Mesendoderm (in vitro differentiated cells): ENCODE data around the gene MB21D2.

Experiments
- DNase-seq: peaks from one replicate; pipeline ENCODE4 v3.0.0; 2013
- H2AK5ac ChIP-seq: 2 replicates; pipeline ENCODE4 v1.6.1; 2013; ENCODE audit warnings: low read length, inconsistent platforms
- H2BK120ac ChIP-seq: 2 replicates; pipeline ENCODE4 v1.6.1; 2013; ENCODE audit warnings: low read depth, mild to moderate bottlenecking, low read length, moderate library complexity, mixed read lengths
- H2BK15ac ChIP-seq: replicated peaks from 2 replicates; pipeline ENCODE4 v1.6.1; 2013; ENCODE audit warnings: low read depth, mild to moderate bottlenecking, moderate library complexity
- H2BK5ac ChIP-seq: 2 replicates; pipeline ENCODE4 v1.6.1; 2013; ENCODE audit warnings: low read length, inconsistent platforms
- H3K18ac ChIP-seq: 2 replicates; pipeline ENCODE4 v1.6.1; 2013; ENCODE audit warnings: mild to moderate bottlenecking, low read length, mixed read lengths
- H3K23ac ChIP-seq: one replicate; pipeline ENCODE4 v1.6.1; 2013; ENCODE audit warnings: low read length
- H3K27ac ChIP-seq: 2 replicates; pipeline ENCODE4 v1.5.1; 2013; ENCODE audit warnings: low read depth, mild to moderate bottlenecking, inconsistent platforms, low read length, moderate library complexity
- H3K27me3 ChIP-seq: 2 replicates; pipeline ENCODE4 v1.6.1; 2013; ENCODE audit warnings: low read length, control low read depth, mild to moderate bottlenecking, inconsistent platforms; ENCODE audit not compliant: insufficient read depth, poor library complexity
- H3K36me3 ChIP-seq: 2 replicates; pipeline ENCODE4 v1.6.1; 2013; ENCODE audit warnings: low read length, inconsistent platforms; ENCODE audit not compliant: control insufficient read depth, insufficient read depth
- H3K4ac ChIP-seq: one replicate; pipeline ENCODE4 v1.6.1; 2013; ENCODE audit warnings: low read depth, mild to moderate bottlenecking, low read length, moderate library complexity
- H3K4me1 ChIP-seq: 2 replicates; pipeline ENCODE4 v1.6.1; 2013; ENCODE audit warnings: low read depth, low read length, inconsistent platforms; ENCODE audit not compliant: control insufficient read depth
- H3K4me2 ChIP-seq: 2 replicates; pipeline ENCODE4 v1.6.1; 2013; ENCODE audit warnings: low read length
- H3K4me3 ChIP-seq: 2 replicates; pipeline ENCODE4 v1.5.1; 2013; ENCODE audit warnings: mild to moderate bottlenecking, low read length
- H3K56ac ChIP-seq: one replicate; pipeline ENCODE4 v1.6.1; 2013; ENCODE audit warnings: low read length
- H3K79me1 ChIP-seq: 2 replicates; pipeline ENCODE4 v1.6.1; 2013; ENCODE audit warnings: low read length, inconsistent platforms
- H3K79me2 ChIP-seq: 2 replicates; pipeline ENCODE4 v1.6.1; 2013; ENCODE audit warnings: mild to moderate bottlenecking, low read length; ENCODE audit not compliant: control insufficient read depth, insufficient read depth
- H3K9ac ChIP-seq: 2 replicates; pipeline ENCODE4 v1.6.1; 2013; ENCODE audit warnings: low read length, inconsistent platforms
- H4K5ac ChIP-seq: one replicate; pipeline ENCODE4 v1.6.1; 2013; ENCODE audit warnings: low read length
- H4K8ac ChIP-seq: one replicate; pipeline ENCODE4 v1.6.1; 2013; ENCODE audit warnings: low read depth, mild to moderate bottlenecking, control low read depth, low read length, moderate library complexity
- WGBS: extraction: QIAGEN DNeasy Blood & Tissue Kit; methylation state at CpG from one replicate; pipeline ENCODE4 v1.1.7; 2013; ENCODE audit warnings: low lambda C conversion rate, missing lambda C conversion rate; ENCODE audit not compliant: insufficient coverage; ENCODE audit errors: extremely low coverage; 5-methylcytosine and 5-hydroxymethylcytosine counted together

MB21D2 gene

DNA sequence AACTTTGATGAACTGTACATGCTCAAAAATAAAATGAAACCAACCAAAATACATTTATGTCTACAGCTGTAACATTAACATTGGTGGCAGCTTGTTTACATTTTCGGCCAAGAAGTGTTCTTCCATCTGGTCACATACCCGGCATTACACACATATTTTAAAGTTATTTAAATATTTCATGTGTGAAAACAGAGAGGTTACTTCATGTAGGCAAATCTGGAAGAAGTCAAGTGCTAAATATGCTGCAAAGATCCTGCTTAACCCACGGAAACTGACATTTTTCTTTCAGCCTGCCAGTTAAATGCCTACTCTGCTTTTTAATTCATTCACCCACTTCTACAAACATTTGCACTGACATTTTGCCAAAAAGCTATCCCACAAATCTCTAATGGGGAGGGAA is 69.7 kb downstream of the MB21D2 start:
- Histone ChIP-seq H3K4me2 (no peak overlapping the region), H4K5ac (no peak overlapping the region), H3K27ac (no peak overlapping the region), H3K56ac (no peak overlapping the region), H3K18ac (no peak overlapping the region), H3K23ac (no peak overlapping the region), H3K4me3 (no peak overlapping the region), H4K8ac (no peak overlapping the region), H3K36me3 (no peaks in the 10 kb centered on the region), H3K9ac (no peak overlapping the region), H3K79me2 (peaks cover 40% of the 10 kb centered on the region), H2BK5ac (no peak overlapping the region), H2AK5ac (no peak overlapping the region), H3K27me3 (no peaks in the 10 kb centered on the region), H3K79me1 (peaks cover 12% of the 10 kb centered on the region), H2BK15ac (no peak overlapping the region), H2BK120ac (no peak overlapping the region), H3K4me1 (peaks cover 3% of the 10 kb centered on the region), H3K4ac (no peak overlapping the region)
- DNase-seq = no peak
- no CpG with 5 or more reads among the region's 3 CpGs for WGBS

DNA sequence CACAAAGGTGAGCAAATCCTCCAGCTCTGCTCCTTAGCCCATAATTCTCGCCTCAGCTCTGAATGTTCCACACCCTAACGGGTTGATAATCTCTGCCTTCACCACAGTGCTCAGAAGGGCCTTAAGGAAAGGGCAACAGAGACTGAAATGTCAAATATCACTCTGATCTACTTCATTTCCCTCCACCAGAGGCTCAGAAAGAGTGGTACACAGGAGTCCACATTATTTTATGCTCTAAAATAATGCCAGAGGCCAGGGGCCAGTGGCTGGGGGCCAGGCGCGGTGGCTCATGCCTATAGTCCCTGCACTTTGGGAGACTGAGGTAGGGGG is 72.2 kb downstream of the MB21D2 start:
- Histone ChIP-seq H2BK5ac (no peak overlapping the region), H2BK120ac (no peak overlapping the region), H3K27me3 (no peaks in the 10 kb centered on the region), H3K79me1 (peaks cover 25% of the 10 kb centered on the region), H3K27ac (no peak overlapping the region), H4K5ac (no peak overlapping the region), H3K18ac (no peak overlapping the region), H2AK5ac (no peak overlapping the region), H2BK15ac (no peak overlapping the region), H3K36me3 (no peaks in the 10 kb centered on the region), H4K8ac (no peak overlapping the region), H3K79me2 (peaks cover 50% of the 10 kb centered on the region), H3K23ac (no peak overlapping the region), H3K4me2 (no peak overlapping the region), H3K4ac (no peak overlapping the region), H3K4me3 (no peak overlapping the region), H3K56ac (no peak overlapping the region), H3K9ac (no peak overlapping the region), H3K4me1 (peaks cover 5% of the 10 kb centered on the region)
- DNase-seq = no peak
- no CpG with 5 or more reads among the region's 4 CpGs for WGBS

DNA sequence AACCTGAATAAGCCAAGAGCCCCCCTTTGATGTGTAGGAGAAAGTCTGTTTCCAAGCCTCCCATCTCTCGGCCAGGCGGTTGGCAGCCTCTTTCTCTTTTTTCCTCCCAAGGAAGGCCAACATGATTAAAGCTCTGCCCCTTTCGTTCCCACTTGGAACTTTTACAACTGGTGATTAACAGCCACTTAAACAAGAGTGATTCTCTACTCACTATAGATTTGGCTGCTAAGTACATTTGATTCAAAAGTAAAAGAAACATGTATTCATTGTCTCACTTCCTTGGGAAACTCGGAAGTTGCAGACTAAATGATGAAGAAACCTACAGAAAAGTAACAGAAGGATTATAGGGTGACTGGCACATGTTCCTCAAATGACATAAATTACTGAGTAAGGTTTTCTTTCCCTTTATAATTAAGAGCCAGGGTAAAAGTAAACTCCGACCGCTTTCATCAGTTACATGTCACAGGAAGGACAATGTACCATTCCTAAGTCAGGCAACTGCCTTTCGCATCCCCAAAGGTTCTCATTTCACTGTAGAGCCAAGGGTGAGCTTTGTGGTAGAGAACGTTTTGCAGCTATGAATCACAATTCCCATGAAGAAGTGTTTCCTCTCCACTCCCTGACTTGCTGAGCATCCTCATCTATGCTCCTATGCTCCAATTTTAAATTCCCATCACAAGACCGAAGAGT is 72.7 kb downstream of the MB21D2 start:
- H4K5ac ChIP-seq = no peak overlapping the region
- no peak overlapping the region for H3K27ac ChIP-seq
- H3K56ac ChIP-seq = no peak overlapping the region
- H3K36me3 ChIP-seq = no peaks in the 10 kb centered on the region
- DNase-seq = no peak
- H2BK15ac ChIP-seq = no peak overlapping the region
- H3K23ac ChIP-seq = no peak overlapping the region
- H3K4ac ChIP-seq = no peak overlapping the region
- peaks cover 25% of the 10 kb centered on the region for H3K79me1 ChIP-seq
- no peak overlapping the region for H4K8ac ChIP-seq
- H3K4me1 ChIP-seq = peaks cover 5% of the 10 kb centered on the region
- whole genome bisulfite sequencing = no CpG with 5 or more reads among the region's 9 CpGs
- H3K4me3 ChIP-seq = no peak overlapping the region
- H2AK5ac ChIP-seq = no peak overlapping the region
- H3K27me3 ChIP-seq = no peaks in the 10 kb centered on the region
- H3K4me2 ChIP-seq = no peak overlapping the region
- no peak overlapping the region for H2BK120ac ChIP-seq
- peaks cover 46% of the 10 kb centered on the region for H3K79me2 ChIP-seq
- H2BK5ac ChIP-seq = no peak overlapping the region
- no peak overlapping the region for H3K18ac ChIP-seq
- no peak overlapping the region for H3K9ac ChIP-seq

DNA sequence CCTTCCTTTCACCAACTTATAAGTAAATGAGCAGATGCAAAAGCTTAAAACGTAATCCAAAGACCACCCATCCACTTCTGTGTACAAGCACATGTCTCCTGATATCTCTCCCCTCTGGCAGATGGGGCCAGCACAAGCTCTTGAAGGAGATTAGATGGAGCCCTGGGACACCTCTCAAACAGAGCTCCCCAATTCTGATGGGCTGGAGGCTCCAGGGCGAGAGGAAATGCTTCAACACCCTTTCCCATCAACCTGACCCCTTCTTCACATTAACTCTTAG is 73.2 kb downstream of the MB21D2 start:
- no CpG with 5 or more reads among the region's 2 CpGs for WGBS

DNA sequence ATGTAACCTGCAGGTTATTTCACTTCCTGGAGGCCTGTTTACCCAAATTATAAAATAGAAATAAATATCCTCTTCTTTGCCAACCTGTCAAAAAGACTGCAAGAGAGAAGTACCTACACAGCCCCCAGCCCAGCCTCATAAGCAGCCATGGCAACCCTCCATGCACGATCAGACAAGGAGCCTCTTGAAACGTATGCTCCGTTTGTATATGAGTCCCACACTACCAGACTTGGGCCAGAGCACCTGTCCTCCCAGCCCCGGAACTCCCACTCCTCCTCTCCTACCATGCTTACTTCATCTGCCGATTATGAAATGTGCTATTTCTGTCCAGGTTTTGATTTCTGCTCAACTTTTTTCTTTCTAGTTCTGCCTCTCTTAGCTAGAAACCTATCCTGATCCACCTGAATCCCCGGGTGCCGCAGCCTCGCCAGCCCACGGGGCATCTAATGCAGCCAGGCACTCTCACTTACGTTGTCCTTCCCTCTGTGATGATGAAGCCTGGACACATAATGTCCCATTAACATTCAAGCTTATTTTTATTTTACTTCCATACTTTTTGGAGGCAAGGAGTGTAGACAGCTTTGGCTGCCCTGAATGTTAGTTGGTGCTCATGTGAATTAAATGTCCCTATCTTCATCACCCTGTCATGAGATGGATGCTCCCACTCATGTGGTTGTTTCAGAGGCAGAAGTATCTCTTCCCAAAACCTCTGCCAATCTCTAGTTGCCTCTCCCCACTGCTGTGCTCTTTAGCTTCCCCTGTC is 73.8 kb downstream of the MB21D2 start:
- H3K27me3 ChIP-seq = no peaks in the 10 kb centered on the region
- H3K79me2 ChIP-seq = peaks cover 47% of the 10 kb centered on the region
- H2BK15ac ChIP-seq = no peak overlapping the region
- H2BK5ac ChIP-seq = no peak overlapping the region
- H3K27ac ChIP-seq = no peak overlapping the region
- H2AK5ac ChIP-seq = no peak overlapping the region
- H3K36me3 ChIP-seq = no peaks in the 10 kb centered on the region
- no peak overlapping the region for H3K23ac ChIP-seq
- H3K4ac ChIP-seq = no peak overlapping the region
- peaks cover 25% of the 10 kb centered on the region for H3K79me1 ChIP-seq
- no peak overlapping the region for H3K9ac ChIP-seq
- H3K4me2 ChIP-seq = no peak overlapping the region
- no peak overlapping the region for H3K56ac ChIP-seq
- no peak overlapping the region for H2BK120ac ChIP-seq
- H4K5ac ChIP-seq = no peak overlapping the region
- no peak overlapping the region for H4K8ac ChIP-seq
- DNase-seq = no peak
- WGBS = no CpG with 5 or more reads among the region's 10 CpGs
- H3K4me1 ChIP-seq = peaks cover 5% of the 10 kb centered on the region
- no peak overlapping the region for H3K18ac ChIP-seq
- H3K4me3 ChIP-seq = no peak overlapping the region

More for the DNA sequence above, 73.2 kb downstream of the MB21D2 start:
- Histone ChIP-seq H3K4ac (no peak overlapping the region), H2BK5ac (no peak overlapping the region), H3K4me3 (no peak overlapping the region), H3K79me1 (peaks cover 25% of the 10 kb centered on the region), H3K79me2 (peaks cover 46% of the 10 kb centered on the region), H2BK15ac (no peak overlapping the region), H4K8ac (no peak overlapping the region), H3K18ac (no peak overlapping the region), H3K27ac (no peak overlapping the region), H2BK120ac (no peak overlapping the region), H3K9ac (no peak overlapping the region), H3K36me3 (no peaks in the 10 kb centered on the region), H3K56ac (no peak overlapping the region), H3K4me1 (peaks cover 5% of the 10 kb centered on the region), H3K27me3 (no peaks in the 10 kb centered on the region), H4K5ac (no peak overlapping the region), H3K23ac (no peak overlapping the region), H3K4me2 (no peak overlapping the region), H2AK5ac (no peak overlapping the region)
- DNase-seq = no peak

DNA sequence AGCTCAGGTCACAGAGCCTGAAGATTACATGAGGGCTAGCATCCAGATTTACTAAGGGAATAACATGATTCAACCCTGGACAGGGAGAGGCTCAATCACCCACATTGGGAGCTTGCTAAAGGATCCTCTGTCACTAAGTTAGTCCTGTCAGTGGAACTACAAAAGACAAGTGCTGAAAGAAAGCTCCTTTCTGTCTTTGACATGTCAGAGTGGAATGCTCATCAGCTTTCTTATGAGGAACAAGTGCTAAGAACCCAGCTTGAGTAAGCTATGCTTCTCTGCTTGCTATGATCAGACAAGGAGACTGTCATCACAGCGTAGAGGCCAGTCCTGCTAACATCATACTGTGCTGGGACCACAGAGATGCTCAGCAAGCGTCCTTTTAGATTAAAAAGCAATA is 74.5 kb downstream of the MB21D2 start:
- H3K4me1 ChIP-seq = peaks cover 5% of the 10 kb centered on the region
- H3K23ac ChIP-seq = no peak overlapping the region
- no peak overlapping the region for H2BK5ac ChIP-seq
- no peak overlapping the region for H2BK15ac ChIP-seq
- H3K79me1 ChIP-seq = peaks cover 24% of the 10 kb centered on the region
- no peaks in the 10 kb centered on the region for H3K27me3 ChIP-seq
- no CpG with 5 or more reads among the region's 2 CpGs for WGBS
- no peak overlapping the region for H3K18ac ChIP-seq
- no peak for DNase-seq
- H3K36me3 ChIP-seq = no peaks in the 10 kb centered on the region
- no peak overlapping the region for H2BK120ac ChIP-seq
- H3K4ac ChIP-seq = no peak overlapping the region
- no peak overlapping the region for H2AK5ac ChIP-seq
- H3K56ac ChIP-seq = no peak overlapping the region
- H3K27ac ChIP-seq = no peak overlapping the region
- no peak overlapping the region for H4K5ac ChIP-seq
- no peak overlapping the region for H4K8ac ChIP-seq
- no peak overlapping the region for H3K4me3 ChIP-seq
- H3K9ac ChIP-seq = no peak overlapping the region
- H3K4me2 ChIP-seq = no peak overlapping the region
- peaks cover 44% of the 10 kb centered on the region for H3K79me2 ChIP-seq
